ENCODE measurements around the gene PPM1H.

PPM1H gene

DNA sequence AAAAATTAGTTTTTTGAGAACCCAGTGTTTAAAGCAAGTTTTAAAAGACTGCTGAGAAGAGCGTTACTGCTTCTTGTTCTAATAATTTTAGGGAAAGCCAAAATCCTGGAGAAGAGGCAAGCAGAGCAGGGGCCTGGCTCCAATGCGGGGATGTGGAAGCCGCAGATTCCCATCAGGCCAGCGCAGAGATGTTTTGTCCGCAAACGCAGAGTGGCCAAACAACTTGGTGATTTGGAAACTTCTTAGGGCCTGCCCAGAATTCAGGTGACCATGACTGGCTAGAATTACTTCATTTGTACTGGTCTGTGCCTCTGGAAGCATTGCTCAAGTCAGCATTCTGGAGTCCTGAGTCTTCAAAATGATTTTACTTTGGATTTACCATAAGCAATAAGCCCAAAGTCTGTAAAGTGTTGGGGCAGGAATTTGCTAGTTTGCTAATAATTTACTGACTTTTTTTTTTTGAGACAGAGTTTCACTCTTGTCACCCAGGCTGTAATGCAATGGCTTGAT lies 208.4 kb downstream of the PPM1H start:
- no peak for DNase-seq

DNA sequence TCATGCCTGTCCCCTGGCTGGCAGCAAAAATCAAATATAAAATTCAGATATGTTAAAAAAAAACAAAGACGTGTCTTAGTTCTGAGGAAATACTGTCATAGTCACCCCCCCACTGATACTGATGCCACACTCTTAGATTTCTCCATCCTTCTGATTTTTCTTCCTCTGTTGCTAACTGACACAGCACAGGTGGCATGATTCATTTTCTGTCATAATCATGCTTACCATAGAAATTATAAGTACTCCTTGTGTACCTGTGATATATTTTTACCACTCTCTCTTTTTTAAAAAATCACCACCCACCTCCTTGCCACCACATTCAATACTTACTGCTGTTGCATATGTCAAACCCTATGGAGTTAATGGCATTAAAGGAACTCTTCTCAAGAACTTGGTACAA lies 209.2 kb downstream of the PPM1H start:
- no peak for DNase-seq

DNA sequence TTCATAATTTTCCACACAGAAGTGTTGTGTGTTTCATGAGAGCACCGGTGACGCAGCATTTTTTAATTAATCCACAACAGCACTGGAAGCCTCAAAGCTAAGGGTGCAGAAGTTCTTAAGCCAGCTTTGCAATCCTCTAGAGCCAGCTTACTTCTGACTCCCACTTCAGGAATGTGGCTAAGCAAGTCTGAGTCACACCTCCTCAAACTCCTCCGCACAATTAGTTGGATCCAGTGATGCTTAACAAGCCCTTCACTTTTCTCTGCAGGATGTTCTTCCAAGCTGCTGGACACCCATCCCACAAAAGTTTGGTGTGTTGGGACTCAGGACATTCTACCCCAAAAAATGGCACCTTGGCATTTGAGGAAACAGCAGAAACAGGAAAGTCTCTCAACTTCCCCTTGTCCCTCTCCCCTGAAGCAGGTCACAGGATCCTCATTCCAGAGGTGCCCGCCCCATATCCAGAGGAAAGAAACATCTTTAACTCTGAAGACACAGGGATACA lies 210.0 kb downstream of the PPM1H start:
- no peak for DNase-seq

DNA sequence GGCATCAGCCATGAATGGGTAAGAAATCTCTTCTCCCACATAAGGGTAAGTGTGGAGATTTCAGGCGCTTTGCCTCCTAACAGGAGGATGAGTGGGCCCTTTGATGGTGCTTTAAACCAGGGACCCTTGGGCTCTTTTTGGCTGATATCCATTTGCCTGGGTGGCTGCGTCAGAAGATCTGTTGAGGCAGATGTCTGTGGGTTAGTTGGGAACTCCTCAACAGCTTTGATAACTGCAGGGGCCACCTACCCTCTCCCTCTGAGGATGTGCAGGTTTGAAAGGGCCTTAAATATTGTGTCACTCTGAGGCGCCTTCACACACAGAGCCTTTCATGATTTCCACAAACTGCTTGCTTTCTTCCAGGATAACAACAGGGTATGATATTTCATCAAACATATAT lies 210.7 kb downstream of the PPM1H start:
- no peak for DNase-seq

DNA sequence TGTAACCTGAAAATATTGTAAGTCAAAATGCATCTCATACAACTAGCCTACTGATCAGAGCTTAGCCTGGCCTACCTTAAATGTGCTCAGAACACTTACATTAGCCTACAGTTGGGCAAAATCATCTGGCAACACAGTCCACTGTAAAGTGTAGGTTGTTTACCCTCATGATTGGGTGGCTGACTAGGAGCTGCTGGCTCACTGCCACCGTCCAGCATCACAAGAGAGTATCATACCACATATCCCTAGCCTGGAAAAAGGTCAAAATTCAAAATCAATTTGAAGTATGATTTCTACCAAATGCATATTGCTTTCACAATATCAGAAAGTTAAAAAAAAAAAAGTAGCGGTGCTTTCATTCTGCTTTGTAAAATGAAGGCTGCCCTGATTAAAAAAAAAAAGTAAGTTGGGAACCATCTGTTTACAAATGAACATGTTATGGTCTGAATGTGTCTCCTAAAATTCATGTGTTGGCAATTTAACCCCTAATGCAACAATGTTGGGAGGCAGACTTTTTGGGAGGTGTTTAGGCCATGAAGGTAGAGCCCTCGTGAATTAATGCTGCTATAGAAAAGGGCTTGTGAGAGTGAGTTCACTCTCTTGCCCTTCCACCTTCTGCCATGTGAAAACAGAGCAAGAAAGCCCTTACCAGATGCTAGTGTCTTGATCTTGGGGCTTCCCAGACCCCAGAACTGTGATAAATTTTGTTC lies 211.8 kb downstream of the PPM1H start:
- no peak for DNase-seq

DNA sequence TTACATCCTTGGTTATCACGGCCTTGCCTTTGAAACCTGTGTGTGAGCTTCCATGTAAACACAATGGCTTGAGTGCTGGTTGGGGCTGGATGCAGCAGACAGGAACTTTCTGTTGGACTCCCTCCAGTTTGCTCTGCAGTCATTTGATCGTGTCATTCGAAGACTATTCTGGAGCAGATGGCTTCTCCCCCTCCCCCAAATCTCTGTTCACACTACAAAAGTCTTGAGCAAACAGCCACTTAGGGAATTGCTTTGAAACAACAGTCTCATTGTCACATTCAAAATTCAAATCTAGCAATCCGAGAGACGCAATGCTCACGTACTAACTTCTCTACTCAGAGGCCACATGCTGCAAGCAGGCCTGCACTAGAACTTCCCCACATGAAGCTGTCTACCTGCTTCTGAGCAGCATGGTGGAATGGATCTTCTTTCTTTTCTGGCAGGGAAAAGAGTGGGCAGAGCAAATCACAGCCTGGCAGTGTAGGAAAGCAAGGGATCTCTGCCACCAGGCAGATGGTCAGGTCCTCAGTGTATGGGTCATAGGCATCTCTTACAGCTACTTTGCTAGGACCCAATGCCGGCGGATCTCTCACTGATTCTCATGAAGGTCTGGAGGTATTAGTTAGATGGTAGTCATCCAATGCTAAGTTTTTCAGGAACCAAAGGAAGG lies 214.2 kb downstream of the PPM1H start:
- no peak for DNase-seq

DNA sequence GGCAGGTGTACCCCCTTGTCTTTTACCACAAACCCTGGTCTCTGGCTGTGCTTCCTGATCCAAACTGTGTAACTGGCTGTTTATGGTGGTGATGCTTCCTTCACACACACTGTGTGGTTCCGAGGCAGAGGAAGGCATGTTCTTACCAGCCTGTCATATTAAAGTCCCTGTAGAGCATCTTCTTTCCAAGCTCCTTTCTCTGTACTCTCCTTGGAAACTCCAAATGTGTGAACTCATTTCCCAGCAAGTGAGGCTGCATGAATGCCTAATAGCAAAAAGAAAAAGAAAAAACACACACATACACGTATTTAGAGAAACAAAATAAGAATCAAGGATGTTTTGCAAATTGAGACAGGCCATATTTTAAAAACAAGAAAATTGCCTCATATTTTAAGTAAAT lies 214.9 kb downstream of the PPM1H start:
- DNase-seq: no peak

DNA sequence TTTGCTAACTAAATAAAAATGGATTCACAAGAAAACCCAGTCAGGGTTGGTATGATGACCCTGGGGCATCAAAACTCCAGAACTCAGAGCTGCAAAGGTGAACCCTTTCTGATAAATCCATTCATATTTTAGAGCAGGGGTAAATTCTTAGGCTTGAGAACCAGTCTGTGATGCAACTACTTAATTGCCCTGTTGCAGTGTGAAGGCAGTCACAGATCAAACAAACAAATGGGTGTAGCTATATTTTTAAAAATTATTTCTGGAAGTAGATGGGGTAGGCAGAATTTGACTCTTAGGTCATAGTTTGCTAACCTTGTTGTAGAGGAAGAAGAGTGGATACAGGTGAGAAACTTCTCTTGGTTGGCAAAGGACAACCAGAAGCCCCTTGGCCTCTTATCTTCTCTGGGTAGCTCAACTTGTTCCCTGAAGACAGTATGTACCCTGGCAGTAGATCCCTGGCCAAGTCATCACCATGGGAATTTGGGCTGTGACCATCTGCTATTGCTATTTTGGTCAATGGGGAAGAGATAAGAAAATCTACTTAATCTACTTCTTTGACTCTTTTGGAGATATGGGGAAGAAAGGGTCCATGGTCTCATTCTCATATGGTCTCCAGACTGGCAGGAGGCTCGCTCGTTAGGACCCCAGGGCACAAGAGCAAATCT lies 216.1 kb downstream of the PPM1H start:
- DNase-seq: no peak

DNA sequence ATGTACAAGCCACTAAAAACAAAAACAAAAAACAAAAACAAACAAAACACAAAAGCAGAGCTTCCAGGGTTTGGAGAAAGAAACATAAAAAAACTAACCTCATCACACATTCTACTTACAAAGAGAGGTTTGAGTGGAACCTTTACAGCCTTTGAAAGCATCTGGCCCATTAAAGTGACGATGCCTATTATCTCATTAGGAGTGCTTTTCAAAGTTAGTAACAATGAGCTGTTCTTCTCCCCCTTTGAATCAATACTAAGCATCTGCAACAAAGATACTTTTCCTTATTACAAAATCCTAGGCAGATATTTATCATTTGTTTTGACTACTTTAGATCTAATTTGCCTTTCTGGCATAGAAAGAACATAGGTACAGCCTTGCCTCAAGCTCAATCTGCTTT lies 217.3 kb downstream of the PPM1H start:
- DNase-seq: no peak

DNA sequence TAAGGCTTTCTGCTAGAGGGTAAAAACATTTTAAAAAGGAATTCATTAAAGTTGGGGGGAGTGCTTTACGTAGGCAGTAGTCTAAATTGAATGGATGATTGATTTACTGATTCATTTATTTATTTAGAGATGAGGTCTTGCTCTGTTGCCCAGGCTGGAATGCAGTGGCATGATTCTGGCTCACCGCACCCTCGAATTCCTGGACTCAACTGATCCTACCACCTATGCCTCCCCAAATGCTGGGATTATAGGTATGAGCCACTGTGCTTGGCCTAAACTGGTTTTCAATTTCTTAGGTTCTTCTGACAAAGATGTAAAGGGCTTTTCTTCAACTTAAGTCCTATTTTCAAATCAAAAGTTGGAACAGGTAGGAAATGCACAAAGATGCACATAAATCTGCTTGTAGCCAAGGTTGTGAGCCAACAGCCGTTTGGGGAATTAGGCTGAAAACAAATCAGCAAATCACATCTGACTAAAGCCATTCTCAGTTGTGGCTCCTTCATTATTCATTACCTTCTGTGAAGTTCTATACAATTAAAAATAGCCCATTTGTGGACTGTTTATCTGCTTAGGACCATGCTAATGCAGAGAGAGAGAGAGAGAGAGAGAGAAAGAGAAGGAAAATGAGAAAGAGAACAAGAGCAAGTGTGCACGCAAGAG lies 218.0 kb downstream of the PPM1H start:
- DNase-seq: no peak

DNA sequence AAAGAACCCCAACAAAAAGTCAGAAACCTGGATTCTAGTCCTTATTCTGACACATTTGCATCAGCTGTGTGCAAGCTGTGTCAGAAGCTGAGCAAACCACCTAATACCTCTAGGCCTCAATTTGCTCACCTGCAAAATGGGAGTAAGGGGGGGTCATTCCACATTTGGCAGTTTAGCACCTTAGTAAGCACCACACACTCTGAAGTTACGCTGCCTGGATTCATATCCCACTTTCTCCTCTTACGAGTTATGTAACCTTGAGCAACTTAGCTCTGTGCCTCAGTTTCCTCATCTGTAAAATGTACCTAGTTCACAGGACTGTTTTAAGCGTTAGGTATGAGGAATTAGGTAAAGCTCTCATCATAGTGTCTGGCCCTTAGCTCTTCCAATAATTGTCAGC lies 218.9 kb downstream of the PPM1H start:
- no peak for DNase-seq

DNA sequence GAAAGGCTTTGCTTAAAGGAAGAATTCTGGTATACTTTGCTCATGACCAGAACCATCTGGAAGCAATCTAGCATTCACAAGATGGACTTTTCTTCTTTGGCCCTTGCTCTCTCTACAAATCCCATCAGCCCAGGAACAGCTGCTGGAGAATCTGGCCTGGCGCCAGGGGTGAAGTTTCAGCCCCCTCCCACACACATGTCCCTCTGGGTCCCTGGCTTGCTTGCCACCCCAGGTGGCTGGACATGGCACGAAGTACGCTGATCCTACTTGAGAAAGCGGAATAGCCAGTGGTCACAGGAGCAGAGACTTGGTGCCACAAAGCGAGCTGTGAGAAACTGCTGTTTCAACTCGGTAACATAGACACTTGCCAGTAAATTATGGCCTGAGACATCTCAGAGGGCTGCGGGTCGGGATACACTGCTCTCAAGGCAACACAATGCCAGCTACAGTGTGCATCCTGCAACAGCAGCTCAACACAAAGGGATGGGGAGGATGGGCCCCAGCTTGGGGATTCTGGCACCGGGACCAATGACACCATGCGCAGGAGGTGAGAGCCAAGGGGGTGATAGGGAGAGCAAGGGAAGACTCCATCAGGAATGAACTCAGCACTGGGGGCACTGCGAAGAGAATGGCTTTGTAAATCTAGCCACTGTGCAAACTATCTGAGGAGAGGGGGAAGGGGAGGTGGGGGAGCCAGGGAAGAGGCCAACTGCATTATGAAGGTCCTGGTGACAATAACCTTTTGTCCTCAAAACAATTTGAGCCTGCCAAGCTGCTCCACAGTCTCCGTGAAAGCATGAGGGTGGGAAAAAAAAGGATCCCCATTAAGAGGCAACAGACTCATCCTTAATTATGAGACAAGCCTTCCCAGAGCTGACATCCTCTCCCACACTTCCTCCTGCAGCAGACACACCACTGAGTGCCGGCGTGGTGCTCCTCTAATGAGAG lies 219.9 kb downstream of the PPM1H start:
- DNase-seq: no peak

DNA sequence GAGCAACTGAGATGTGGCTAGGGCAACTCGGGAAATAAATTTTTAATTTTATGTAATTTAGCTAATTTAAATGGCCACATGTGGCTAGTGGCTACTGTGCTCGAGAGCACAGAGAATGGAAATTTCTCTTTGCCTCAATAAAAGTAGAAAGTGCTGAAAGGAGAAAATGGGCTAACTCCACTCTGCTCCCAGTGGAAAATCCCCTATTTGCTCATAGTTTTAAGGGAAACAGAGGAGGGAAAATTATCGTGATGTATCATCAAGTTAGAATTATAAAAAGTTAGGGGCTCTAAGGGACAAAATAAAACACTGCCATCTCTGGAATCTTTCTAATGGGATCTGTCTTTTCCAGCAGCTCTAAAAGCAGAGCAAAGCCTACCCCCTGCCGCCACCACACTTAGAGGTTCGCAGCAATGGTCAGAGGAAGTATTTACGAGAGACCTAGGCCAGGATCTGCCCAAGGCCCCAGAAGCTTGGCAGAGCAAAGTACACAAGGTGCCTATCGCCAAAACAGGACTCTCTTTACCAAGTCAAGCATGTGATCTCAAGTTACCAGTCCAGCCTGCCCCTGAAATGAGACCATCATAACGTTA lies 220.7 kb downstream of the PPM1H start:
- no peak for DNase-seq

DNA sequence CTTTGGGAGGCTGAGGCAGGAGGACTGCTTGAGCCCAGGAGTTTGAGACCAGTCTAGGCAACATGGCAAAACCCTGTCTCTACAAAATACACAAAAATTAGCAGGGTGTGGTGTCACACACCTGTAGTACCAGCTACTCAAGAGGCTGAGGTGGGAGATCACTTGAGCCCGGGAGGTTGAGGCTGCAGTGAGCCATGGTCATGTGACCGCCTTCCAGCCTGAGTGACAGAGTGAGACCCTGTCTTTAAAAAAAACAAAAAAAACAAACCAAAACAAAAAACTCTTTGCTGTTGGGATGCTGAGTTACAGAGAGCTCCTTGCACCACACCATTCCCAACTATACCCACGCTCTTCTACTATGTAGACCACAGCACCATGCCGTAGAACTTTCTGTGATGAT lies 221.2 kb downstream of the PPM1H start:
- no peak for DNase-seq

DNA sequence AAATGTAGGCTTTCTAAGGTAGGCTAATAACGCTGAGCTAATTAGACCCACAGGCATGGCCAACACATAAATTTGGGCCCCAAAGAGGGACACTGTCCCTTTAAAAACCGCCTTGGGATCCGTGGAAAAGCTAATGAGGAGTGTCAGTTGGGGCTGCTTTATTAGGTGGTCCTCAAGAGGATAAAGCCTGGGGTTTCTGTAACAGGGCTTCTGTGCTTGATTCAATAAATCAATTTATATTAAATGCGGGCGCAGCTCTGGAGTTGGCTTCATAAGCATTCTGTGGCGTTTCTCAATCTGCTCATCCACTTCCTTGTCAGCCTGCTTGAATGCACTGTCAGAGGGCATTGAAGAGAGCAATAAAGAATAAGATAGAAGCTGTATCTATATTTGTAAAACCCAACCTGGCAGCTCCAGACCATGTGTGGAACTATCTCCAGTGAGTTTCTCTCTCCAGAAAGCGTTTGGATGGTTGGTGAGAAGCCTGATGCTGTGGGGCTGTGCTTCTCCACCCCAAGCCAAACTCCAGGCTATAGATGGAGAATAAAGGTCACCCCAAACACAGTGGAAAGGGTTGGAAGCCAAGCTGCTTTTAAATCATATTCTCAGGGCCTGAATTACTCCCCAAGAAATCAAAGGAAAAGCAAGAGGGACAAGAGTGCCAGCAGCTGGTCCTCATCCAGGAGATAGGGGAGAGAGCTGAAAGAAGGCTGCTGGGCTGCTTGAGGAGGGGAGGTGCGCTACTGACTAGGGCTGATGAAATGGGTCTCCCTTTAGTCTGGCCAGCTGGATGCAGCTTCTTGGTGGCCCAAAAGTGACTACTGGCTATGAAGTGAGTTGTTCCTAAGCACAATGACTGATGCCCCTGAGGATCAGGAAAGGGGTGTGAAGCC lies 222.0 kb downstream of the PPM1H start:
- no peak for DNase-seq

DNA sequence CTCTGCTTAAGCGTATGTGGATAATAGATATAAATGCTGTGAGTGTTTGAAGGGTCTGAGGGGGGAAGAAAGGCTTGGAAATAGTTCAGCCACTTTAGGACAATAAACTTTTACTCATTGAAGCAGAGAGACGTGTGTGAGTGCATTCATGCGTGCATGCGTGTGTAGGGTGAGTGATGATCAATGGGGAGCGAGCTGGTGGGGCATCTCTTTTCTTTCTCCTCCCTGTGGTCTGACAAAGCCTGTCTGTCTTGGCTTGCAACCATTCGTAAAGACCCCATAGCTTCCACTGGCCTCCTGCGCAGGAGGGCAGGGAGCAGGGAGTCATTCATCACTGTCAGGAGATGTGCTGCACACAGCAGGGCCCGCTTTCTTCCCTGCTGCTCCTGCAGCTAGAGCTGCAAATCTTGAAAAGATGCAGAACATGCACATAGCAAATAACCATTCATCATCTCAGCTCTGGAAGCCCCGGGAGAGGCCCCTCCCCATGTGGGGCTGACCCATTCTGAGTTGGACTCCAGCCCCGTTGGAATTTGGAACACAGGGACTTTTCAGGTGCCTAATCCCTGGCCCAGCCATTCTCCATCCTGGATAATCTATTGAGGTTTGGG lies 223.2 kb downstream of the PPM1H start:
- DNase-seq: no peak

DNA sequence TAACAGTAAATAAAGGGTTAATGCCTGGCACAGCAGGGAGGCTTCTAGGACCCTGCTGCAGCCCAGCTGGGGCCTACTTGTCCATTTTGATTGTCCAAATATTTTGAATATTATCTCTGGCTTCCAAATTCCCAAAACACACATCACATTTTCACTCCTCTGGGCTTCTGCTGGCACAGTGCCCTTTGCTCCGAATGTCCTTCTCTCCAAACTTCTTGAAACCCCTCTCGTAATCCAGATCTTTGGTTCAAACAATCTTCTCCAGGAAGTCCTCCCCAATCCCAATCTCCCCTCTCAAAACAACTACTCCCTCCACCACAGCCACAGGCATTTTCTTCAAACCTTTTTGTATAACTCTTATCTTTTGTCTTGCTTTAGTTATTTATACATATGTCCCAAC lies 225.6 kb downstream of the PPM1H start:
- DNase-seq: no peak

DNA sequence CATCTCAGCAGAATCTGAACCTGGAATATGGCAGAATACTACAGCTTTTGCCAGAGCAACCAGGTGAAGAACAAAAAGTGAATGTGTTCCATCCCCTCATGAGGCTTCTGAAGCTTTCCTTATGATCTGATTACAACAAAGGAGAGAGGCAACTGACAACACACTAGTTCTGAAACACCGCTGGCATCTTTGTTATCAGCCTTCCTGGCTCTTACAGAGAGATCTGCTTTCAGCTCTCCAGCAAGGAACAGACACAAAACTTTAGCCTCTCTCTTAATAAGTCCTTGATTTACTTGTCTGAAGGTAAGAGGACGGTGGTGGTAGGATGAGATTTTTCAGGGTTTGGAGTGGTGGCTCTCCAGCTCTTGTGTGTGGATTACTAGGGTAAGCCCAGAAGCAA lies 227.0 kb downstream of the PPM1H start:
- no peak for DNase-seq

DNA sequence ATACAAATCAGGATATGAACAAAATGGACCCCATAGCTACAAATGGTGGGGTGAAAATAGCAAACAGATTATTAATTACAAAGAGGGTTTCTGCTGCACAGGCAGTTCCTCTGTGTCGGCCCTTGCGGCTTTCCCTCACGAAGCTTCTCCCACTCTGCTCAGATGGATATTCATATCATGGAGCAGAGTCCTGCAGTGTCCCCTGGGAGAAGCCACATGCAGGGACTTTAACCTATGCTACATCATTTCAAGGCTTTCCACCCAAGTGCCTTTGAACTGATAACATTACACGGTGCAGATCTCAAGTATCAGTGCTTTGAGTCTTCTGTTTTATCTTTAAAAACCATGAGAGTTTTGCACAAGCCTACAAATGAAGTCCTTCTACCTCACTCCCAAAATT lies 229.1 kb downstream of the PPM1H start:
- DNase-seq: no peak

DNA sequence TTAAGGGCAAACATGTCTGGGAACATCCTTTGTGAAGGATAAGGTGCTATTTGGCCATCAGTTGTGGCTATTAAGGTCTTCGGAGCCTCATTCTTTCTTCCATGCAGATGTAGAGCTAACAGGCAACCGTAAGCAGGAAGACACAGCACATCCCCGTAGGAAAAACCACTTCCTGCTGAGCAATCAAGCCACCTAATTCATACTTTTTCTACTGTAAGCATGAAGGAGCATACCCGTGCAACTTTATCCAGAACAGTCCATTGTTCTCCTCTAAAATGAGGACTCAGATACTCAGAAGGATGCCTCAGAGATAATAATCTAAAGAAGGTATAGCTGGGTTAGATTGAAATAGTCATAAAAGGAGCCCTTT lies 232.0 kb downstream of the PPM1H start:
- DNase-seq: no peak

Data from NCI-H1436 treated with DMSO at 0.1 percent for 48 hours (cell line).